ENCODE data around the gene PHF2.

PHF2 gene

DNA sequence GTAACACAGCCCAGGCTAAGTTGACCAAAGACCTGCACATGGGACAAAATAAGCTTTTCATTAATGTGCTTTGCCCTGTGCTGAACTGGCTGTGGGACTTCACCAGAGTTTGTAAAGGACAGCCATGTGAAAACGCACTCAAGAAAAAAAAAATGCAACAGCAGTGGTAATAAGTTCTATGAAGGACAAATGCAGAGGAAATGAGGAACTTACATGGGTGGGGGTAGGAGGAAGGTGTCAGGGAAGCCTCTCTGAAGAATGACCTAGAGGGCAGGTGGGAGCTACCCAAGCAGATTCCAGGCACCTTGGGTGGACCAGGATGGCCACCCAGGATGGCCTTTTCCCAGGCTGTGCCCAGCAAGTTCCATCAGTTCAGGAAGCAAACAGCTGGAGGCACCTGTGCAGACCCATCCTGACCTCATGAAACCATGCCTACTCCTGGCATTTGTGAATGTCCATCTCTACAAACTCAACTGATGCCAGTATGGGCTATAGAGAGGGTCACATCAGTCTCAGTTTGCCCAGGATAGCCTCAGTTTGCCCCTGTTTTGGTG, 6.7 kb upstream of the PHF2 start:
- DNase-seq: no peak

DNA sequence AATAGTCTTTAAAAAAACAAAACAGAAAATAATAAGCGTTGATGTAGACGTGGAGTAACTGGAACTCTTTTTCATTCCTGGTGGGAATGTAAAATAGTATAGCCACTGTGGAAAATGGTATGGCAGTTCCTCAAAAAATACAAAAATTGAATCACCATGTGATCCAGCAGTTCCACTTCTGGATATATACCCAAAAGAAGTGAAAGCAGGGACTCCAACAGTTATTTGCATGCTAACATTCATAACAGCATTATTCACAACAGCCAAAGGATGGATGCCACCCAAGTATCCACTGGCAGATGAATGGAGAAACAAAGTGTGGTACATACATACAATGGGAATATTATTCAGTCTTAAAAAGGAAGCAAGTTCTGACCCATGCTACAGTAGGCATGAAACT, 4.2 kb upstream of the PHF2 start:
- DNase-seq: no peak

DNA sequence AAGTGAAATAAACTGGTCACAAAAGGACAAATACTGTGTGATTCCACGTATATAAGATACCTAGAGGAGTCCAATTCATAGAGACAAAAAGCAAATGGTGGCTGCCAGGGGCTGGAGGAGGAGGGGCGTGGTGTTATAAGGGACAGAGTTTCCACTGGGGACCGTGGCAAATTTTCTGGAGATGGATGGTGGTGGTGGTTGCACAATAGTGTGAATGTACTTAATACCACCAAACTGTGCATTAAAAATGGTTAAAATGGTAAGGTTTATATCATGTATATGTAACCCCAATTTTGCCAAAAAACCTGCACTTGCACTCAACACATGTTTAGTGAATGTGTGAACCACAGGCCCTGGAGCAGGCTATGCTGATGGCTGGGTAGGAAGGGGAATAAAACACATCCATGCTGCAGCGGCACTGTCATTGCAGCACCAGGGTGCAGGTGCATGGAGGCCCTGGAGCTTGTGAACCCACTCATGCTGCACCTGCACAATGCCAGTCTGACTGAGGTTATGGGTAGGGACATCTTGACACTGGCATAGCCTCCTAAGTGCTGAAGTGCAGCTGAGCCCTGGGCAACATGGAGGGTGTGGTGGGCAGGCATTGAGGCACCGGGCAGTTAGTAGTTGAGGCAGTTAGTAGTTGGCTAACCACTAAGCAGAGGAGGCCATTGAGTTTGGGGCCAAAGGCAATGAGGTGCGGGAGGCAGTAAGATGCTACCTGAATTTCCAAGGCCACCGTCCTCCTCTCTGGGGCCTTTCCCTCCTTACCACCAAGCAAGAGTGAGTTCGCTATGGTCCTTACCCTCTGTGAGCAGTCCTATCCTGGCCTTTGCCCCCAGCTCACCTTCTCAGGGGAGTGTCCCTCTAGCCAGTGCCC, 3.5 kb upstream of the PHF2 start:
- DNase-seq: no peak

DNA sequence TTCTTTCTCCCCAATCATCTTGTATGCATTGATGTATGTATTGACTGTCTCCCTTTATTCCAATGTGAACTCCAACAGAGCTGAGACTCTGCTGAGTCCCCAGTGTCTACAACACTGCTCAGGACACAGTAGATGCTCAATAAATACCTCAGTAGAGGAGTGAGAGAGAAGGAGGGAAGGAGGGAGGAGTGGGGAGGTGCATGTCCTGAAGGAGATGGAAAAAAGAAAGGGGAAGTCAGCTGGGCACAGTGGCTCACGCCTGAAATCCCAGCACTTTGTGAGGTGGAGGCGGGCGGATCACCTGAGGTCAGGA, 2.9 kb upstream of the PHF2 start:
- no peak for DNase-seq

DNA sequence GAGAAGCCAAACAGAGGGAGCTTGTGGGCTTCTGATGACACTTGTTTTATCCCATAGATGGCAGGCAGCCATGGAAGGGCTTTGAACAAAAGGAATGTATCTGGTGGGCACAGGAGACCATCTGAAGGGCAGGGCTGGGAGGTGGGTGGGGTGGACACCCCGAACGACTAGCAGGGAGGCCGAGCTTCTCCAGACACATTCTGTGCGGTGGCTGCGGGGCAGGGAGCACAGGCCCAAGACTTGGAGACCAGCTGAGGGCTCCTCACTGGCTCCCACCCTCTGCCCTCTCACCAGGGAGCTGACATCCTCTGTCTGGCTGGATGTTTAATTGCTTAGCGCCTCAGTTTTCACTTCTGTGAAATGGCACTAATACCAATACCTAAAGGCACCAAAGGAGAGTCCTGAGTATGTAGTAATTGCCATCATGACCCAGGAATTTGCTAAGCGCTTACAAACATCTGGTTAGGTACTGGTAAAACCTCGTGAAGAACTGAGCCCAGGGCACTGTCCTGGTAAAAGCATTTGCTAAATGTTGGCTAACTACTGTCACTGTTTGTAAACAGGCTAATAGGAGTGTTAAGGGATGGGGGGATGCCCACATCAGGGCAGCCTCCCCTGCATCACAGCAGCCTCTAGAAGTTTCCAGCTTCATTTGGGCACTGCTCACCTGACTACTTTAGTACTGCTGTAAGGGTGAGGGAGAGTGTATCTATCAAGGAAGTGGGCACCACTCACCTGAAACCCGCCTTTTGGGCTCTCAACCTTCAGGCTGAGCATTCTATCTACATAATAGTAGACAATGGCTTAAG, 2.1 kb upstream of the PHF2 start:
- DNase-seq: no peak

DNA sequence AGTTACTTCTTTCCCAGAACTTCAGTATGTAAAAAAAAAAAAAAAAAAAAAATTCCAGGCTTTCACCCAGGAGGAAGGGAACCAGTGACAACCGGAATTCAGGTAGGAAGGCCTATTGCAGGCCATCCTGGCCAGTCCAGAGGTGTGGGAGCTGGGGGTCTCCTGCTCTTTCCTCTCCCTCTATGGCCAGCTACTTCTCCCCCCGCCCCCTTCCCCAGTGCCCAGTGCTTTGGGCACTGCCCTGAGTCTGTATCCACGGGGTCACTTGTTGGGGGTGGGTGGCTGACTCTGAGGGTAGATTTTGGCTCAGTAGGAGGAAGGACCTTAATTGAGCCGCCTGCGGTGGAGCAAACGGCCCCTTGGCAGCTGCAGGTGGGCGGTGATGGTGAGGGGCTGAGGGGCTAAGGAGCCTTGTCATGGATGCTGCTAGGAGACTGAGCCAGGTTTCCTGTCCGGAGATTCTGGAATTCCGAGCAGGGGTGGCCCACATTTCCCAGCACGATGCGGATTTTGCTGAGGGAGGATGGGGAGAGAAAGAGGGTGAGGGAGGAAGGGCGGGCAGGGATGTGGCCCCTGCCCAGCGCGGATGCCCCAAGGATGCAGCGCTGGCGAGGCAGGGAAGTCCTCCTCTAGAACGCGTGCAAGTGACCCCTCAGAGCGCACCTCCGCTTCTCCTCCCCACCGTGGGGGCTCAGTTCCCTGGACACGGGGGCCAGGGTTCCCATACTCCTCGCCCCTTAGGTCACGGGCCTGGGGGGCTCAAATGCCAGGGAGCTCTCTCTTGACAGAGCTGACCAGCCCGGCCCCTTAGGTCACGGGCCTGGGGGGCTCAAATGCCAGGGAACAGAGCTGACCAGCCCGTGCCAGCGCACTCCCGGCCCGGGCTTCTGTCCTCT, 1.2 kb upstream of the PHF2 start:
- no peak for DNase-seq

DNA sequence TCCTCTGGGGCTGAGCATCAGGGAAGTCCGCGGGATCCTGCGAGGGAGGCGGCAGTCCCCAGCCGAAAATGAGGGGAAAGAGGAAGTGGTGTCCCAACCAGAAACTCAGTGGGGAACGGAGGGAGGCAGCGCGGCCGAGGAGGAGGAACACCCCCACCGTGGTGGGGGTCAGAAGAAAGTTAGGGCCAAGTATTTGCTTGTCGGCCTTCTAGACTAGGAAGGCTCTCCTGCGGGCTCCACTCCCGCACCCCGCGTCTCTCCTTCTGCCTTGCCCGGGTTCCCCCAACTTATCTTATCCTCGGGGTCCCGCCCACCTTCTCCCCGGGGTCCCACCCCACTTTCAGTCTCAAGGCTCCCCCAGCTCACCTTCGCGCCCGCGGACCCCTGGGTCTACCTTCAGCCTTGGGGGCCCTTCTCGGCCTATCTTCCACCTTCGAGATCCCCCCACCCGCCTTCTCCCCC, 557 bp upstream of the PHF2 start:
- DNase-seq: peak; percentile 18 to 61 (median 50)

DNA sequence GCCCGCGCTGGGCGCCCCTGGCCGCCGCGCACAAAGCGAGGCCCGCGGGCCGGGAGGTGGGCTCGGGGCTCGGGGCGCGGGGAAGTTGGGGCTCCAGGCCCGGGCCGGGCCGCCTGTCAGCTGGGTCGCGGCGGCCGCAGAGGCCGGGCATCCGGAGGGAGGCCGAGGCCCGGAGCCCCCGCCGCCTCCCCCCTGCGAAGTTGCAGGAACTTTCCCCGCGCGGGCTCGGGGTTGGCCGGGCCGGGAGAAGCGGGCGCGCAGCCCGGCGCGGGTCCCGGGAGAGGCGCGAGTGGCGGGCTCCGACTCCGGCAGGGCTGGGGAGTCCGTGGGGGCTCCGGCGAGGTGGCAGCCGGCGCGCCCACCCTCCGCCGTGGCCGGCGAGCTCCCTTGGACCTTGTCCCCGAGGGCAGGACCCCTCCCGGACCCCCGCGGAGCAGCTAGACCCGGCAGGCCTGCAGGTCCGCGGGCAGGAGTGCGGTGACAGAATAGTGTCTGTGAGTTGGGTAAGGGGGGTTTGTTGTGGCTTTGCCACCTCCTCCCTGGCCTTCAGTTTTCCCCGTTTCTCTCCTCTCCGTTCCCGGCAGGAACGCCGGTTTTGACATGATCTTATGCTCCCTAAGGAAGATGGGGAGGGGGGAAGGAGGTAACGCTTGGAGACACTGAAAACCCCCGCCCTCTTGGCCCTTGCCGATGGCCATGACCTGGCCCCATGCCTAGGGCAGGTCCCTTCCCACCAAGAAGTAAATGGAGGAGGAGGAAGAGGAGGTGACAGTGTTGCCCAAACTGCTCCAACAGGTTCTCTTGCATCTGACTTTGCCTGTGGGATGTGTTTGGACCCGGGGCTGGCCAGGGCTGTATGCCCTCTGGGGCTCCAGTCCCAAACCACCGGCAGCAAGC, 942 bp downstream of the PHF2 start:
- DNase-seq: peak in 4 of 6 experiments; percentile 20 to 47 (median 32)

DNA sequence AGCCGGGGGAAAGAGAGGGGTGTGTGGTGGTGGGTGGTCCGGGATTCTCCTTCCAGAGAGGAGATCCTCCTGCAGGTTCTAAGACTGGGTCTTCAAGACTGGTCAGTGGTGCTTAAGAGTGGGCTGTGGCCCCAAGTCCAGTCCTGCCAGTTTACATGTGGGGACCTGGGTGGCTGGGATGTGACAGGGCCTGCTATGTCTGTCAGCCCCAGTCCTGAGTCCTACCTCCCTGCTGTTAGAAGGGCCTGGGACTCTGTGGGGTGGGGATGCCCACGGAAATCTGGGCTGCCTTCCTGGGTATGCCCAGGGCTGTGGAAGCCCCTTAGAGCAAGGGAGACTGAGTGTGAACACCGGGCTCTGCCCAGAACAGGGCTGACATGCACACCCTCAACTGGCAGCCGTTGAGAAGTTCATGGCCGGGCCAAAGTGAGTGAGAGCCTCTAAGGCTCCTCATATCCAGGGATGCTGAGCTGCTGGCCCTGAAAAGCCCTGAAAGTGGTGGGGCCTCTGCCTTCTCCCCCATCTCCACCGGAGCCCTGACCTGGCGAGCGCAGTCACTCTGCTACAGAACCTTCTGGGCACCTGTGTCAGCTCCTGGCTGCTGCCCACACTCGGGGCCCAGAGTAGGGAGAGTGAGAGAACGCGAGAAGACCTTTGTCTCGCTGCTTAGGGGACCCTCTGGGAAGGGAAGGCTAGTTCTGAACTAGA, 1.7 kb downstream of the PHF2 start:
- DNase-seq: peak in 1 of 6 experiments; percentile 13

DNA sequence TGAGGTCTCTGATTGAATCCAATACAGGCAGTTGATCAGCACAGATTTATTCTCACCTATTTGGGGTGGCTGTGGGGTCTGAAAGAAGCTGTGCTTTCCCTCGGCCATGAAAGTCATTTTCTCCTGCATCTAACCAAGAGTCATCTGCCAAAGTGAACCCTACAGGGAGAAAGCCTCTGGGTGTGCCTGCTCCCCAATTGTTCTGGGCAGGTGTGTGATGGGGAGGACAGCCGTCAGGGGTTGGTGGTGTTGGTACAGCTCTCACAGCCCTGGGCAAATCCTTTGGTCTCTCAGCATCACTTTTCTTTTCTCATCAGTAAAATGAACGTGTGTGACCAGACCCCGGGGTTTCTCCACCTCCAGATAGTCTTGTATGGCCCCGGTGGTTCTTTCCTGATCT, 2.5 kb downstream of the PHF2 start:
- no peak for DNase-seq

DNA sequence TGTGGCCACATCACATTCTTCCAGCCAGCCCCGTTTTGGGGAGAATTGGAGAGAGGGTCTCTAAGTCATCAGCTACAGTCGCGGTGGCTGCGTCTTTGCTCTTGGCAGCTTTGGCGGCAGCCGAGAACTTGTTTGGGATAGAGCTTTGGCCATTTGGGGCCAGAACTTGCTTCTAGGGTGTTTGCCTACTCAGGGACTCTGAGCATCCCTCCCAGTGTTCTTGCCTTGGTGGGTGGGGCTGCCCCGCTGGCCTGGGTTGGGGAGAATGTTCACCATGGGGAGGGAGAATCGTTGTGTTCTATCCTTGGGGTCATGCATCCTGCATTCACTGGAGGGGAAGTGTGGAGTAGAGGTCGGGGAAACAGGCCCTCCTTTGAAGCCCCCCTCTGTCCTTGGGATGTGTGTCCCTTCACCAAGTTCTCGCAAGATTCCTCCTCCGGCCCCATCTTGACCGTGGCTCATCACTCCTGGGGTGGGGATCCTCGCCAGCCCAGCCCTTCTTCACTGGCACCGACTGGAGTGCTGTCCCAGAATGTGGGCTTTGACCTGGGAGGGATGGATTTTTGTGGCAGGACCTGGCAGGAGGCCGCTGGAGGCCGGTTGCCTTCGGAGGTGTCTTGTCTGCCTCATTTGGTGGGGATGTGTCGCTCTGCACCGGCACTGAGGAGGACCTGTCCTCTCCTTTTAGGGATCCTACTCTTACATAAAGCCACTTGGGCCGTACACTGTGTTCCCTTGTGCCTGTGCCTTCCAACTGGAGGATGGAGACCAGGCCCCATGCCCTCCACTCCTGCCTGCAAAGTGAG, 3.5 kb downstream of the PHF2 start:
- no peak for DNase-seq

DNA sequence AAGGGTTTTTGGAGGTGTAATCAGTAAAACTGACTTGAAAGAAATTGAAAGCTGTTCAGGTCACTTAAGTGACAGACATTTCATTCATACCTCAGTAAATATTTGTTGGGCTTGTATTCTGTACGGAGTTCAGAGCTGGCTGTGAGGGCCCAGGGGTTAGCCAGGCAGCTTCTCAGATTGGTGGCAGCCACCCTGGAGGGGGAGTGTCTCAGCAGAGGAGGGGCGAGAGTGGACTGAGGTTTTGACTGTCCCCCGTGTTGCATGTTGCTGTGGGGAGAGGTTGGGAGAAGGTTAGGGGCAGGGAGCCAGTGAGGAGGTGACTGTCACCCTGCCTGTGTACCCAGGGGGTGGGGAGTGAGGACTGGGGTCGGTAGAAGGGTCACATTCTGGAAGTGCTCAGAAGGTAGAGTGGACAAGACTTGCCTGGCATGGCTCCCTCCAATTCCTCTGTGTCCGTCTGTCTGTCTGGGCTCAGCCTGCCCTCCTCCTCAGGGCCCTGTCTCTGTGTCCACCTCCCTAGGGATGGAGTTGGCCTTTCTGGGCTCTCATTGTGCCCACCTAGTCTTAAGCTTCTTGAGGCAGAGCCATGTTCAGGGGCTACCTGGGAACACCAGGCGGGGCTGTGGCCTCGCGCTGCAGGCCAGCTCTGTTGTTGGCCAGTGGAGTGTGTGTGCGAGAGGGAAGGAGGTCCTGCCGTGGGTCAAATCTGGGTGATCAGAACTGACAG, 4.4 kb downstream of the PHF2 start:
- DNase-seq: no peak

DNA sequence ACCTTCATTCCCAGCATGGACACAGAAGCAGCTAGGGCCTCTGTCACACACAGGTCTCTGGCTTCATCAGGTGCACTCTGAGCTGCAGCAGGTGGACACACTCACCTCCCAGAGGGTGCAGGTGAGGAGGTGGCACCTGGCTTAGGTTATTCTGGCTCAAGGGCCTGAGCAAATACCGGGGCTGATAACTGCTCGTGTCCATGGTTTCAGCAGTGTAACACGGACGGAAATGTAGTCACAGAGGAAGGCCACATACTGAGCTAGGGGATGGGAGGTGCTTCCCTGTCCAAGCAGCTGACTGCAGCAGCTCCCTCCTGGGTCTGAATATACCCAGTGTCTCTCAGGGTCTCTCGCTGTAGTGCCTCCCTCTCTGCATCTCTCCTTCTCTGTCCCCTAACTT, 5.7 kb downstream of the PHF2 start:
- no peak for DNase-seq

DNA sequence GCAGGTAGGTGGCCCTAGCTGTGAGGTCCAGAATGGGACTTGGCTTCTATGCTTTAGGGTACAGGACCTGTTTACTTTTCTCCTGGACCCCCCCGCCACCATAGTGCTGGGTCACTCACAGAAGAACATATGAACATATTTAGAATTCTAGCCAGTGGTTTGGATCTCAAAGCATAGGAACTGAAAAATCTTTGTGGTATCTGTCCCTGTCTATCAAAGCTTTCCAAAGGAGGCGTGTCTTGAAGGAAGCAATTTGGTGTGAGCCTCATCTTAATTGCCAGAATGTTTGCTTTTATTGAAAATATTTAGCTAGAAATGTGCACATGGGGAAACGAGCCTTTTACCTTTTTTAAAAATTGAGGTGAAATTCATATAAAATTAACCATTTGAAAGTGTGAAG, 6.2 kb downstream of the PHF2 start:
- DNase-seq: no peak

DNA sequence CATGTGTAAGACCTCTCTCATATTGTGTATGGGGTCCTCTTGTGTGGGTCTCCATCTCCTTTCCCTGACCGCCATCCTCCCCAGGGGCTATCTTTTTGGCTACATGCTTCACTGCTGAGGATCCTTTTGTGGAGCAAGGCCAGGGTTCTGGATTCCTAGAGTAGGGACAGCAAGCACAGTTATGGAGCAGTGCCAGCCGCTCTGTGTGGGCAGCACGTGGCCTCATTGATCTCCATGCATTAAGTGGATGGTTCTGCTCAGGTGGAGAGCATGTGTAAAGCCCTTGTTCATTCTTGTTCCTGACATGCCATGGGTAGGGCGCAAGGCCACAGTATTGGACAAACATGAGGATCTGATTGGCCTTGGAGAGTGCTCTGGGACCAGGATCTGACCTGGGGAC, 8.9 kb downstream of the PHF2 start:
- no peak for DNase-seq

DNA sequence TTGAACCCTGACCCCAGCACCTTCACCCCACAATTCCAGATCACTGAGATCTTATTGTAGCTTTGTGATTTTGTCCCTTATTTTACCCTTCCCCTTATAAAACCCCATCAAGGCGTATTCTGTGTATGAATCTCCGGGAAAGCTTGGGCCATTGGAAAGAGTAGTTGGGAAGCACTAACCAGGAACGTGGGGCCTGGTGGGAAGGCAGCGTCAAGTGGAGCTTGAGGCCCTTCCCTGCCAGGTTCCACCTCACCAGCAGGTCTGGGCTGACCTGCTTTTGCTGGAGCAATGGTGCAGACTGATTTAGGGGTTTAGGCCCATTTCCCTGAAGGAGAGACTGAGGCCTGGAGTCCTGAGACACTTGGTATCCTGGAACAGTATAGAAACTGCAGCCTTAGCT, 9.3 kb downstream of the PHF2 start:
- no peak for DNase-seq

DNA sequence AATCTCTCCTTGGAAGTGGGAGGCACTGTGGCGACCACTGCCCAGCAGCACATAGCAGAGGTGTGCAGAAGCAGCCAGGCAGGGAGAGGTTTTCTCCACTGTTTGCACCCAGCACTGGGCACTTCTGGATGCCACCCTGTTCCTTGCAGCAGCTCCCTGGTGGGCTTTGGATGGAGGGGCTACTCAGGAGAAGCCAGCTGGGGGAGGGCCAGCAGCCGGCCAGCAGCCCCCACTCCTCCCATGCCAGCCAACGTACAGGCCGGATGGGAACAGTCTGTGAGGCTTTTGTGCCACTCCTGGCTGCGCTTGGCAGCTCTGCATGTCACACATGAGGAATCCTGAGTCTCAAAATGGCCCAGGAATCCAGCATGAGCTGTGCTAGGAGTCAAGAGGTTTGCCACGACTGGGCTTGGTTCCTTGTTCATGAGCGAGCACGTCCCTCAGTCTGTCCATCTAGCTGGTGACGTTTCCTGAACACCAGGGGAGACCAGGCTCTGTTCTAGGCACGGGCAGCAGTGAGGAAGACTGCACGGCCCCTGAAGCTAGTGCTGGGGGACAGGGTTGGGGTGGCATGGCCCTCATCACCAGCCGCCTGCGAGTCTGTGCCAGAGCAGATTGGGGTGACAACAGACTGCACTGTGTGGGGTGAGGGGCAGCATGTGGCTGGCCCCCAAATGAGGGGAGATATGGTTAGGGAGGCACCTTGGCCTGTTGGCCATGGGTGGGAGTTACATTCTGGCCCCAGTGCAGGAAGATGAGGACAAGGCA, 10.1 kb downstream of the PHF2 start:
- DNase-seq: no peak

DNA sequence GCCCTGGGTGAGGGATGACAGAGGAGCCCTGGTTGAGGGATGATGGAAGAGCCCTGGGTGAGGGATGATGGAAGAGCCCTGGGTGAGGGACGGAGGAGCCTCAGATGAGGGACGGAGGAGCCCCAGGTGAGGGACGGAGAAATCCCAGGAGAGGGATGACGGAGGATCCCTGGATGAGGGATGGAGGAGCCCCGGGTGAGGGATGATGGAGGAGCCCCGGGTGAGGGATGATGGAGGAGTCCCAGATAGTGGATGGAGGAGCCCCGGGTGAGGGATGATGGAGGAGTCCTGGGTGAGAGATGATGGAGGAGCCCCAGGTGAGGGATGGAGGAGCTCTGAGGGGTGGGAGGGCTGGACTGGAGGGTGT, 10.9 kb downstream of the PHF2 start:
- DNase-seq: no peak
